Measurements from ENCODE around the gene TCOF1. TPM values are rescaled to one million over a fixed set of nuclear protein-coding genes. Genes with fewer than 3 reads are reported as not detected.
A peak's percentile ranks its signal among the peaks of the same experiment; 100 is the strongest.

Gene TCOF1
- total RNA-seq, 2 experiments from 2014 or later = 91.3 to 95.0 TPM

GRCh38 chr5:150316320-150316719, 41.2 kb upstream of the TCOF1 start:
- no peaks in the 10 kb centered on the region for H3K36me3 Mint-ChIP-seq
- ChIA-PET CTCF (no interaction called here), POLR2A (no interaction called here)
- H3K4me3 Mint-ChIP-seq = no peak overlapping the region
- H3K27ac Mint-ChIP-seq = no peak overlapping the region
- intact Hi-C loops (cut with micrococcal nuclease) = no loop called here
- H3K27me3 Mint-ChIP-seq = peaks cover 4% of the 10 kb centered on the region
- no peaks in the 10 kb centered on the region for H3K9me3 Mint-ChIP-seq
- no peaks in the 10 kb centered on the region for H3K4me1 Mint-ChIP-seq (ENCODE audit: low read depth)
- no peak for DNase-seq

GRCh38 chr5:150317048-150318003, 40.2 kb upstream of the TCOF1 start:
- peaks cover 2% of the 10 kb centered on the region for H3K9me3 Mint-ChIP-seq
- intact Hi-C loops (cut with micrococcal nuclease) = no loop called here
- H3K36me3 Mint-ChIP-seq = no peaks in the 10 kb centered on the region
- H3K4me1 Mint-ChIP-seq (ENCODE audit: low read depth) = peaks cover 4% of the 10 kb centered on the region
- CTCF ChIA-PET = no interaction called here
- POLR2A ChIA-PET = no interaction called here
- H3K27me3 Mint-ChIP-seq = peaks cover 4% of the 10 kb centered on the region
- no peak overlapping the region for H3K4me3 Mint-ChIP-seq
- H3K27ac Mint-ChIP-seq = no peak overlapping the region
- peak; percentile 22 for DNase-seq

- peaks cover 4% of the 10 kb centered on the region for H3K4me1 Mint-ChIP-seq (ENCODE audit: low read depth)
- no peaks in the 10 kb centered on the region for H3K36me3 Mint-ChIP-seq
- ChIA-PET CTCF (interaction anchor here (1.3 kb wide), 1 partner anchor 9 kb away, joined by 4 read pairs; no protein-coding TSS in a partner anchor), POLR2A (no interaction called here)
- DNase-seq = no peak
- peaks cover 2% of the 10 kb centered on the region for H3K9me3 Mint-ChIP-seq
- H3K4me3 Mint-ChIP-seq = no peak overlapping the region
- no peak overlapping the region for H3K27ac Mint-ChIP-seq
- intact Hi-C loops (cut with micrococcal nuclease) = no loop called here
- no peaks in the 10 kb centered on the region for H3K27me3 Mint-ChIP-seq
Measured at GRCh38 chr5:150318613-150319483, 38.6 kb upstream of the TCOF1 start.

GRCh38 chr5:150319484-150319790, 38.1 kb upstream of the TCOF1 start:
- Mint-ChIP-seq H3K4me3 (no peak overlapping the region), H3K9me3 (peaks cover 2% of the 10 kb centered on the region), H3K27me3 (no peaks in the 10 kb centered on the region), H3K4me1 (ENCODE audit: low read depth) (peaks cover 4% of the 10 kb centered on the region), H3K27ac (no peak overlapping the region), H3K36me3 (no peaks in the 10 kb centered on the region)
- no peak for DNase-seq
- POLR2A ChIA-PET = no interaction called here
- intact Hi-C loops (cut with micrococcal nuclease) = no loop called here
- CTCF ChIA-PET = interaction anchor here (1.3 kb wide), 1 partner anchor 9 kb away, joined by 4 read pairs; no protein-coding TSS in a partner anchor

GRCh38 chr5:150320044-150320613, 37.4 kb upstream of the TCOF1 start:
- peaks cover 2% of the 10 kb centered on the region for H3K9me3 Mint-ChIP-seq
- intact Hi-C loops (cut with micrococcal nuclease) = no loop called here
- no peak overlapping the region for H3K4me3 Mint-ChIP-seq
- no peaks in the 10 kb centered on the region for H3K27me3 Mint-ChIP-seq
- H3K27ac Mint-ChIP-seq = no peak overlapping the region
- DNase-seq = no peak
- peaks cover 4% of the 10 kb centered on the region for H3K4me1 Mint-ChIP-seq (ENCODE audit: low read depth)
- H3K36me3 Mint-ChIP-seq = no peaks in the 10 kb centered on the region
- POLR2A ChIA-PET = no interaction called here
- CTCF ChIA-PET = interaction anchor here (1.3 kb wide), 1 partner anchor 8 kb away, joined by 4 read pairs; no protein-coding TSS in a partner anchor

GRCh38 chr5:150321211-150321610, 36.3 kb upstream of the TCOF1 start:
- ChIA-PET POLR2A (no interaction called here), CTCF (no interaction called here)
- H3K27ac Mint-ChIP-seq = no peak overlapping the region
- H3K36me3 Mint-ChIP-seq = no peaks in the 10 kb centered on the region
- peaks cover 2% of the 10 kb centered on the region for H3K9me3 Mint-ChIP-seq
- no peak for DNase-seq
- H3K4me1 Mint-ChIP-seq (ENCODE audit: low read depth) = peaks cover 4% of the 10 kb centered on the region
- no peaks in the 10 kb centered on the region for H3K27me3 Mint-ChIP-seq
- no peak overlapping the region for H3K4me3 Mint-ChIP-seq
- intact Hi-C loops (cut with micrococcal nuclease) = no loop called here

GRCh38 chr5:150321784-150322183, 35.7 kb upstream of the TCOF1 start:
- Mint-ChIP-seq H3K4me3 (no peak overlapping the region), H3K36me3 (no peaks in the 10 kb centered on the region), H3K4me1 (ENCODE audit: low read depth) (peaks cover 4% of the 10 kb centered on the region), H3K9me3 (peaks cover 2% of the 10 kb centered on the region), H3K27me3 (no peaks in the 10 kb centered on the region), H3K27ac (no peak overlapping the region)
- no peak for DNase-seq
- ChIA-PET POLR2A (no interaction called here), CTCF (no interaction called here)
- intact Hi-C loops (cut with micrococcal nuclease) = no loop called here

GRCh38 chr5:150322202-150322601, 35.3 kb upstream of the TCOF1 start:
- no peak for DNase-seq
- Mint-ChIP-seq H3K4me3 (no peak overlapping the region), H3K27ac (no peak overlapping the region), H3K27me3 (no peaks in the 10 kb centered on the region), H3K4me1 (ENCODE audit: low read depth) (peaks cover 4% of the 10 kb centered on the region), H3K36me3 (no peaks in the 10 kb centered on the region), H3K9me3 (peaks cover 2% of the 10 kb centered on the region)
- POLR2A ChIA-PET = no interaction called here
- CTCF ChIA-PET = no interaction called here
- intact Hi-C loops (cut with micrococcal nuclease) = no loop called here

GRCh38 chr5:150323092-150323491, 34.4 kb upstream of the TCOF1 start:
- H3K9me3 Mint-ChIP-seq = peaks cover 2% of the 10 kb centered on the region
- peaks cover 4% of the 10 kb centered on the region for H3K4me1 Mint-ChIP-seq (ENCODE audit: low read depth)
- ChIA-PET POLR2A (no interaction called here), CTCF (no interaction called here)
- H3K27ac Mint-ChIP-seq = no peak overlapping the region
- no peaks in the 10 kb centered on the region for H3K36me3 Mint-ChIP-seq
- H3K27me3 Mint-ChIP-seq = no peaks in the 10 kb centered on the region
- H3K4me3 Mint-ChIP-seq = no peak overlapping the region
- no peak for DNase-seq
- intact Hi-C loops (cut with micrococcal nuclease) = no loop called here

- Mint-ChIP-seq H3K9me3 (peaks cover 2% of the 10 kb centered on the region), H3K4me3 (no peak overlapping the region), H3K4me1 (ENCODE audit: low read depth) (peaks cover 4% of the 10 kb centered on the region), H3K27ac (no peak overlapping the region), H3K36me3 (no peaks in the 10 kb centered on the region), H3K27me3 (no peaks in the 10 kb centered on the region)
- ChIA-PET POLR2A (no interaction called here), CTCF (no interaction called here)
- DNase-seq = no peak
- intact Hi-C loops (cut with micrococcal nuclease) = no loop called here
Measured at GRCh38 chr5:150323819-150324218, 33.7 kb upstream of the TCOF1 start.

- ChIA-PET POLR2A (no interaction called here), CTCF (no interaction called here)
- intact Hi-C loops (cut with micrococcal nuclease) = no loop called here
- H3K36me3 Mint-ChIP-seq = no peaks in the 10 kb centered on the region
- H3K4me1 Mint-ChIP-seq (ENCODE audit: low read depth) = peaks cover 4% of the 10 kb centered on the region
- peaks cover 2% of the 10 kb centered on the region for H3K9me3 Mint-ChIP-seq
- H3K27me3 Mint-ChIP-seq = no peaks in the 10 kb centered on the region
- H3K27ac Mint-ChIP-seq = no peak overlapping the region
- no peak for DNase-seq
- H3K4me3 Mint-ChIP-seq = no peak overlapping the region
Measured at GRCh38 chr5:150325426-150325825, 32.1 kb upstream of the TCOF1 start.

- ChIA-PET CTCF (no interaction called here), POLR2A (no interaction called here)
- H3K4me1 Mint-ChIP-seq (ENCODE audit: low read depth) = peaks cover 4% of the 10 kb centered on the region
- H3K4me3 Mint-ChIP-seq = no peak overlapping the region
- no peak overlapping the region for H3K27ac Mint-ChIP-seq
- intact Hi-C loops (cut with micrococcal nuclease) = no loop called here
- H3K36me3 Mint-ChIP-seq = no peaks in the 10 kb centered on the region
- H3K27me3 Mint-ChIP-seq = no peaks in the 10 kb centered on the region
- DNase-seq = no peak
- no peaks in the 10 kb centered on the region for H3K9me3 Mint-ChIP-seq
Measured at GRCh38 chr5:150326707-150327106, 30.8 kb upstream of the TCOF1 start.
